ENCODE data around the gene PPP3CA.
"Not testable (repeated sequence)": the region's sequence is repeated elsewhere in the genome, so short reads cannot be mapped to it uniquely, and the experiment has no call there.

Gene PPP3CA

DNA sequence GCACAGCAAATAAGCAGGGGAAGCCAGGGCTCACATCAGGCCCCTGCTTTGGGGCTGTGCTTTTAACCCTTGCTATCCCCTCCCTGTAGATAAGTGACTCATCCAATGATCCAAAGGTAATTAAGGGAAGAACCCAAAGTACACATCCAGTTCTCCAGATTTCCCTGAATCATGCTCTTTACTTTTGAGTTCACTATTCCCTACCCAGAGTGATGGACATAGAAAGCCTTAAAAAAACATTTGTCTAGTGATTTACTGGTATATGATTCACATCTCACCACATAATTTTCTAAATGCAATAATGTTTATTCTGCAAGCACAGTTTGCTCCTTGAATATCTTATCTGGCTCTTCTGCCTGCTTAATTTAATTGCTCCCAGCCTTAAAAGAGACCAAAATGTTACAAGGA lies 136.2 kb downstream of the PPP3CA start:
- no peak for DNase-seq (ENCODE audit: low read depth)

- DNase-seq (ENCODE audit: low read depth) = no peak
Observed at GRCh38 chr4:101210331-101210730, 137.0 kb downstream of the PPP3CA start.

GRCh38 chr4:101208171-101208570 lies 139.2 kb downstream of the PPP3CA start:
- DNase-seq (ENCODE audit: low read depth) = no peak

GRCh38 chr4:101205916-101206315 lies 141.4 kb downstream of the PPP3CA start:
- DNase-seq (ENCODE audit: low read depth) = no peak

DNA sequence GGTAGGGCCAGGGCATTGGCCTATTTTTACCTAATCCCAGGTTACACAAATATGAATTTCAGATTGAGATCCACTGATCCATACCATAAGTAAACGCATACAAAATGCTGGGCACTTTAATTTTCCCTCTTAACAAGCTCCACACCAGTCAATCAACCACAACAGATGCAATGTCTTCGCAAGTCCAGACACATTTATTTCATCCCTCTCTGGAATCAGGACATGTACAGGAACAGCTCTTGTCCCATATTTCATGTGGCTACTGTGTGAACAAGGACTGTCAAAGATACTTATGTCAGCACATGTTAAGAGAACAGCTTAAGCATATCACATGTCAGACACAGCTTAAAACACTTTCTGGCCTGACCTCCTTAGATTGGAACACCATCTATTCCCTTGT lies 145.9 kb downstream of the PPP3CA start:
- DNase-seq (ENCODE audit: low read depth) = no peak

DNA sequence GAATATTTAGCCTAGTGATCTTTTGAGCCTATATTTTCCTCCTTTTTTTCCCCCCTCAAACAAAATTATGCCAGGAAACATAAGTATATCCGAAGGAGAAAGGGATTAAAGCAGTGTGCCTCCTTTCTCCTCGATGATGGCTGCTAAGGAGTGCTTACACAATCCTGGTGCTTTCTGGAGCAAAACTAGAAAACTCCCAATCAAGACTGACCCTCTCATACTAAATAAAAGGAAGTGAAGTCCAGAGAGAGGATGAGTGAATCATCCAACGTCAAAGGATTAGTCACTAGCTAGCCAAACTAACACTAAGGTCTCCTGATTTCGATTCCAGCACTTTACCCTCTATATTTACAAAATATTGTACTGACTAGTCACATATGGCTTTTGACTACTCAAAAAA lies 146.8 kb downstream of the PPP3CA start:
- peak; percentile 68 for DNase-seq (ENCODE audit: low read depth)

GRCh38 chr4:101199507-101200285 lies 147.6 kb downstream of the PPP3CA start:
- no peak for DNase-seq (ENCODE audit: low read depth)

DNA sequence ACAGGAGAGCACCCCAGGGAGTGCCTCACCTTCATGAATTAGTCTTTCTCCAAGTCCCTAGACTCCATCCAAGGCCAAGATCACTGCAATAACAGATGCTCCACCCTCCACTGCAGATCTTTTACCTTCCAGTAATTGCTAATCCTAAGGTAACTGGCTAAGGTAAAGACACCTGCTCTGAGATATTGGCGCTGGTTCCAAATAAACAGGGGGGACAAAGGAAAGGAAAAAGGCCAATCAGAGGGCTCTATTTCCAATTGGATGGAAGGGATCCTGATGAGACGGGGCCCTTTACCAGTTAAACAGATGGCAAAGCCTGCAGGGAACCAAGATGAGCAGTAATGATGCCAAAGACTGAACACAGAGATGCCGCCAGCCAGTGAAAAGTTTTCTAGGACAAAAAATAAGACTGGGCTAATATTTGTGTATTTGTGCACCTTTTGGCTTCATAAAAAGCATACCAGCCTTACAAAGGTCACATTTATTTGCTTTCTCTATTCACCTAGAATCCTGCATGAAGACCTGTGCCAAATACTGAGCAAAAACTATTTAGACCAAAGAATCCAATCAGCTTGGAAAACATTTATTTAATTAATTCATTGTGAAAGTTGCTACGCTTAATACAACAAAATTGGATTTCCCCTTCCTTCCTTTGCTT lies 148.5 kb downstream of the PPP3CA start:
- DNase-seq (ENCODE audit: low read depth) = no peak

DNA sequence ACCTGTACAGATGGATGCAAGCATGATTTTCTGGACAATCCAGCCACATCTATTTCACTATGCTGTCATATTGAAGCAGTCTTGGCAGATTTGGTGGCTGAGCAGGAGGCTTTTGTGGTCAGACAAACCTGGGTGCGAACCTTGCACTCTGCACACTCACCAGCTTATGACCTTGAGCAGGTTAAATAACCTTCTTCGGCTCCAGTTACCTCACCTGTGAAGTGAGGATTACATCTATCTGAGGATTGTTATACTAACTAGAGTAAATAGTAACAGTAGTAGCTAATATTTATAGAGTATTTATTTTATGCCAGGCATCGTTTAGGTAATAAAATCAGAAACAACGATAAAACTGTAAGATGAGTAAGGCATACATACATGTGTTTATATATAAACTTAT lies 150.0 kb downstream of the PPP3CA start:
- DNase-seq (ENCODE audit: low read depth) = no peak

DNA sequence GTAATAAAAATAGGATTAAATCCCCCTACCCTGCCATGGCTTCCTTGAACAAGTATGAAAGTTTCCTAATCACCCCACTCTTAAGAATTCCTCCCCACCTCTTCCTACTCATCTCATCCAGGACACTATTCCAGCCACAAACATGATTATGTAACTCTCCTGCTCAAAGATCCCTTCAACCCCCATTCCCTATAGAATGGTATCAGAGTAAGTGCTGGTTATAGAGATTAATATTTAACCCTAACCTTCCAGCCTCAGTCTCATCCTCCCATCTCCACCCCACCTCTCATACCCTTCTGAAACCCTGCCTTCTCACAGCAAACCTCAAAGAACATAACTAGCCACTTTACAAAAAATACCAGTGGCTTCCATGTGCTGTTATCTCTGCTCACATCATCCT lies 155.1 kb downstream of the PPP3CA start:
- DNase-seq (ENCODE audit: low read depth) = no peak

DNA sequence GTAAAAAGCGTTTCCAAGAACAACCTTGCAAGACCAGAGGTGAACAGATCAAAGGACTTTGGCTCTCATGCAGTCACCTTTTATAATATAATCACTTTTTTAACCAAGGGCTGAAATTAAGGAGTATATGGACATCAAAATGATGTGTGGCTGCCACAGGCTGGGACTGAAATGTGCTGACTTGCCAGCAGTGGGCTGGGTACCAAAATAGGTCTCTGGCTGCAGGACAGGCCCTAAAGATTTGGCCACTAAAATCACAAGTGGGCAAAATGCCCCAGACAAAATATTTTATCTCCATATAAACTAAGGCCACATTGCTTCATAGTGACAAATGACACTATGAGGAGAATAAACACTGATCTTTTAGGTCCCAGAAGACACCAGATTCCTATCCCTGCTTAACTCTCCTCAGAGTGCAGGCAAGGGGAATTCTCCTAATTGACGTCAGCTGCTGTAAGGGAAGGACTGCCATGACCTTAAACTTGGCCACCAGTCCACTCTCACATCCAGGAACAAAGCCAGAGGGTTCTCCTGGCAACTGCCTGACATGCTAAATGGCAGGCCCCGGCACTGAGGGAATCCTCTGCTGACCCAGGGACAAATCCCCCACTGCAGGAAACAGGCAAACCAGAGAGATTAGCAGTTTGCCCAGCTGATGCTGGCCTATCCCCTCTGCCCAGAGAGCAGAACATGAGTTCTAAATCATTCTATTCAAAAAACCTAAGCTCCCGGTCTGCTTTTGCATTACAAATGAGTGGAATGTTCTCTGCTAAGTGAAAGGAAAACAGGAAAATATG lies 155.8 kb downstream of the PPP3CA start:
- DNase-seq (ENCODE audit: low read depth) = peak; percentile 87

GRCh38 chr4:101190751-101191150 lies 156.6 kb downstream of the PPP3CA start:
- DNase-seq (ENCODE audit: low read depth) = no peak

DNA sequence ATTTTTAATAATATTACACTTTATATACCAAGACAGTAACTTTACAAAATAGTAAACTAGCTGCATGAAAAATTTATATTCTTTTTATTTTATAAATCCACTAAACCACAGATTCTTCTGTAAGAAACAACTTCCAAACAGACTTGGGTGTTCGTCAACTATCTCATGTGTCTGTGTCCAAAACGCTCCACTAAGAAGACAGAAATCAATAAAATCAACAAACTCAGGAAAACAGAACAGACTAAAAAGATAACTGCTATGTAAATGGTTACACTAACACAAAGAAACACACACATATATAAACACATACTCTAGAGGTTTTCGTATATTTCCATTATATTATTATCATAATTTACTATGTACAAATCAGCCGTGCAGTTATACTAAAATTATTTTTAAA lies 158.4 kb downstream of the PPP3CA start:
- DNase-seq (ENCODE audit: low read depth) = no peak

DNA sequence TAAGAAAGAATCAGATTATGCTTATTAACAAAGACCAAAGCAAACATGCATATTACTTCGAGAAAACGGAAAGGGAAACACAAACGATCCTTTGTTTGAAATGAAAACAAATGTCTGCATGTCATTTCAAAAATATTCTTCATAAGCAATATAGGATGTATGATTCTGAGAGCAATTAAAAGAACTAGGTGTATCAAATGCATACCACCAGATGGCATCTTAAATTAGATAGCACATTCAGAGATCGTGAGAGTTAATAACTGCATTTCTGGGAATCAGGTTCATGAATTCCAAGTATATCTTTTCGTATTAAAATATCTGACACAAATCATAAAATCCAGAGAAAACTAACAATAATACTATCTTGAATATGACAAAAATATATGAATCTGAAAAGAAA lies 159.5 kb downstream of the PPP3CA start:
- DNase-seq (ENCODE audit: low read depth) = no peak

DNA sequence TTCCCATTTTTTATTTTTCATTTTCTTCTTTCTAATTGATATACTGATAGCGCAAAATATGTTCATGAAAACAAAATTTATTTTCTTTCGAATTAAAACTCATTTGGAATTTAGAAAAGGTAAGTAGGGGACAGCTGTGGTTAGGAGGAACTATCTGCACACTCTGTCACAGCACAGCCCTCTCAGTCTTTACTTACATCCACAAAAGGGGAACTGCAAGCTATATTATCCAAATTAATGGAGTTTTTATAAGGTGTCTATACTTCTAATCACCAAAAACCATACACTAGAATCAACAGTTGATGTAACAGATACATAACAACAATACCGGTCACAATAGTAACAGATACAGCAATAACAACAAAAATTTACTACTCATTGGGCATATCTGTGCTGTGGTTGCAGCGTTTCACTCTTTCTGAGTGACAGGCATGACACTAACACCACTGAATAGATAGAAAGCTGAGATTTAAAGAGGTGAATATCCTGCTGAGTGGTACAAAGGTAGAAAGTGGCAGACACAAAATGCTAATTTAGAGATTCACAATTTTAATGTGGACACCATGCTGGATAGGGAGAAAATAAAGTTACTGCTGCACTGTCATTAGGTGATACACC lies 160.7 kb downstream of the PPP3CA start:
- DNase-seq (ENCODE audit: low read depth) = no peak

- DNase-seq (ENCODE audit: low read depth) = no peak
Observed at GRCh38 chr4:101184668-101185067, 162.7 kb downstream of the PPP3CA start.

GRCh38 chr4:101183666-101184373 lies 163.5 kb downstream of the PPP3CA start:
- DNase-seq (ENCODE audit: low read depth) = no peak

- DNase-seq (ENCODE audit: low read depth) = no peak
Observed at GRCh38 chr4:101183221-101183620, 164.1 kb downstream of the PPP3CA start.

DNA sequence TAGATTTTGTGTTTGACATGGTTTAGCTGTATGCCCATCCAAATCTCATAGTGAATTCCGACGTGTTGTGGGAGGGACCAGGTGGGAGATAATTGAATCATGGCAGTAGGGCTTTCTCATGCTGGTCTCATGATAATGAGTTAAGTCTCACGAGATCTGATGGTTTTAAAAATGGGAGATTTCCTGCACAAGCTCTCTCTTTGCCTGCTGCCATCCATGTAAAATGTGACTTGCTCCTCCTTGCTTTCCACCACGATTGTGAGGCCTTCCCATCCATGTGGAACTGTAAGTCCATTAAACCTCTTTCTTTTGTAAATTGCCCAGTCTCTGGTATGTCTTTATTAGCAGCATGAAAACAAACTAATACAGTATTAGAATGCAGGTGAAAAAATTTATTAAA lies 164.6 kb downstream of the PPP3CA start:
- not testable (repeated sequence) for DNase-seq (ENCODE audit: low read depth)

DNA sequence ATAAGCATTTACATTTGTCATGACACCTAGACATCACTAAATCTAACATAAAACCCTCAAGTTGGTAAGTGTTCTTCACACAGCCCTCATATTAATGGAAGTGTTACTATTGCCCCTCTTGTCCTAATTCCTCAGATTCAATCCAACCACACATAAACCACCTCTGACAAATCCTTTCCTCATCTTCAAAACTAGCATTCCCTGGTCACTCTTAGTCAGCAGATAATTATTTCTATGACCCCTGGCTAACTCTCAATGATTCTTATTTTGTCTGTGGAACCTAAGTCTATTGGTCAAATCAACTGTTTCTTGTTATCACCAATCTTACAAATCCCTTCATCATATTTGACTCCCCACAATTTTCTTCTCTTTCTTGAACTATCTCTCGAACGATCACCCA lies 168.6 kb downstream of the PPP3CA start:
- DNase-seq (ENCODE audit: low read depth) = no peak

- no peak for DNase-seq (ENCODE audit: low read depth)
Observed at GRCh38 chr4:101177154-101177553, 170.2 kb downstream of the PPP3CA start.

All from fibroblast of the conjunctiva (primary cell).